Brain microvascular endothelial cell (primary cell): Measurements from ENCODE around the gene KATNBL1.

Experiments
- DNase-seq: peaks from one replicate; pipeline ENCODE4 v3.0.0-alpha.2; 2020
- H3K27ac ChIP-seq: fragments of 250-450 bp; sonication (Bioruptor Pico); 2 replicates; pipeline ENCODE4 v1.5.1; 2020; ENCODE audit warnings: mild to moderate bottlenecking, moderate library complexity
- H3K27me3 ChIP-seq: fragments of 250-450 bp; sonication (Bioruptor Pico); replicated peaks from 2 replicates; pipeline ENCODE4 v1.5.1; 2020; ENCODE audit warnings: mild to moderate bottlenecking
- H3K36me3 ChIP-seq: fragments of 250-450 bp; sonication (Bioruptor Pico); replicated peaks from 2 replicates; pipeline ENCODE4 v1.5.1; 2020; ENCODE audit warnings: mild to moderate bottlenecking
- H3K4me3 ChIP-seq: 2 replicates; pipeline ENCODE4 v1.5.1; 2011; ENCODE audit warnings: low read depth, mild to moderate bottlenecking, control low read depth, low read length, moderate library complexity
- in situ Hi-C: cut with HindIII; loops from 2 replicates; pipeline ENCODE4 v1.10.0; 2017; ENCODE audit warnings: low sequenced_read_pairs, low pct_ligation_motif_present
- TF ChIP-seq, protein P1 (sequence below): IDR thresholded peaks from 2 replicates; pipeline ENCODE4 v1.5.1; 2011; ENCODE audit warnings: low read depth, mild to moderate bottlenecking, moderate library complexity, low read length, control low read depth, inconsistent platforms; ENCODE audit errors: missing control alignments

Gene KATNBL1

GRCh38 chr15:34246276-34246976 is 36.5 kb upstream of the KATNBL1 start:
- DNase-seq: no peak
- H3K27ac ChIP-seq: no peak overlapping the region
- H3K36me3 ChIP-seq: no peaks in the 10 kb centered on the region
- in situ Hi-C loops: loop anchor here (25.0 kb wide), 1 partner anchor 91 kb away; the partner anchor contains the start of genes NOP10, NUTM1 and SLC12A6
- no peak overlapping the region for H3K4me3 ChIP-seq
- TF ChIP-seq, protein P1, sequence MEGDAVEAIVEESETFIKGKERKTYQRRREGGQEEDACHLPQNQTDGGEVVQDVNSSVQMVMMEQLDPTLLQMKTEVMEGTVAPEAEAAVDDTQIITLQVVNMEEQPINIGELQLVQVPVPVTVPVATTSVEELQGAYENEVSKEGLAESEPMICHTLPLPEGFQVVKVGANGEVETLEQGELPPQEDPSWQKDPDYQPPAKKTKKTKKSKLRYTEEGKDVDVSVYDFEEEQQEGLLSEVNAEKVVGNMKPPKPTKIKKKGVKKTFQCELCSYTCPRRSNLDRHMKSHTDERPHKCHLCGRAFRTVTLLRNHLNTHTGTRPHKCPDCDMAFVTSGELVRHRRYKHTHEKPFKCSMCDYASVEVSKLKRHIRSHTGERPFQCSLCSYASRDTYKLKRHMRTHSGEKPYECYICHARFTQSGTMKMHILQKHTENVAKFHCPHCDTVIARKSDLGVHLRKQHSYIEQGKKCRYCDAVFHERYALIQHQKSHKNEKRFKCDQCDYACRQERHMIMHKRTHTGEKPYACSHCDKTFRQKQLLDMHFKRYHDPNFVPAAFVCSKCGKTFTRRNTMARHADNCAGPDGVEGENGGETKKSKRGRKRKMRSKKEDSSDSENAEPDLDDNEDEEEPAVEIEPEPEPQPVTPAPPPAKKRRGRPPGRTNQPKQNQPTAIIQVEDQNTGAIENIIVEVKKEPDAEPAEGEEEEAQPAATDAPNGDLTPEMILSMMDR: no peak
- H3K27me3 ChIP-seq: no peaks in the 10 kb centered on the region

GRCh38 chr15:34243226-34243625 is 33.3 kb upstream of the KATNBL1 start:
- no peak overlapping the region for H3K4me3 ChIP-seq
- H3K27me3 ChIP-seq: no peaks in the 10 kb centered on the region
- no peak overlapping the region for H3K27ac ChIP-seq
- TF ChIP-seq, protein P1: no peak
- in situ Hi-C loops: loop anchor here (25.0 kb wide), 1 partner anchor 94 kb away; the partner anchor contains the start of genes NOP10, NUTM1 and SLC12A6
- peaks cover 4% of the 10 kb centered on the region for H3K36me3 ChIP-seq
- DNase-seq: no peak

- Histone ChIP-seq H3K36me3 (peaks cover 4% of the 10 kb centered on the region), H3K4me3 (no peak overlapping the region), H3K27me3 (no peaks in the 10 kb centered on the region), H3K27ac (no peak overlapping the region)
- in situ Hi-C loops: loop anchor here (25.0 kb wide), 1 partner anchor 95 kb away; the partner anchor contains the start of genes NOP10, NUTM1 and SLC12A6
- TF ChIP-seq, protein P1: no peak
- no peak for DNase-seq
Measured at GRCh38 chr15:34242331-34242710, 32.4 kb upstream of the KATNBL1 start.

DNA sequence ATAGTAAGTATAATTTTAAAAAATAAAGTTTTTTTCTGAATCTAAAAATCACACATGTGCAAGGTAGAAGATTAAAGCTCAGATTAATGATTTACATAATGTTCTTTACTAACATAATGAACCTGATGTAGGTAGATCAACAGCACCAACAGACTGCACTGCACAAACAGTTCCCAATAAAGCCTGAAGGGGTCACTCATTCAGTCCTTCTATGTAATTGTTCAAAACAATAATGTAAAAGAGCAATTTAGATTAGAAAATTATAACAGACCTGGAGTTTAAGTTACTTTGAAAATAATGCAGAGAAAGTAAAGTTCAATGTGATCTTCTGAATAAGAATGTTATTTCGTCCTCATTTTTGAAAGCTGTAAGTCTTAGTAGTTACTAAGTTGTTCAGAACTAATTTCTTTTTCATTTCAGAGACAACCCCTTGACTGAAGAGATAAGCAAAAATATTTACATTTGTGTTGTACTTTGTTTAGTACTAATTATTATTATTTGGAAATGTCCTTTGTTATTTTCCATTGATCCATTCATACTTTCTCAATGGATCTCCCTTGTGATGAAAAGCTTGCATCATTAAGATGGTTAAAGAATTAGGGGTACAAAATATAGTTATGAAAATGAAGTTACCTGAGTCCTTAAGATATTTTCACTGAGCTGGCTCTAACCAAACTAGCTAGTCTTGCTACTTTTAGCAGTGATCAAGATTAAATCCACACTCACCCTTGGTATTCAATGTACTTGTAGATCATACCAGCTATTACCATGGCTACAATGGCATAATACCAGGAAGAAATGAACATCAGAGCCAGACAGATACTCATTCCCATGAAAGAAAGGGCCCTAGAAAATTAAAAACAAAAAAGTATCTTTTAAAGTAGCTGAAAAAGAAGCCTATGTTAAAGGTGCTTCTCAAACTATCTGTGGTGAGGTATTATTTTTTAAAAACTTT is 31.8 kb upstream of the KATNBL1 start:
- no peaks in the 10 kb centered on the region for H3K27me3 ChIP-seq
- in situ Hi-C loops: loop anchor here (25.0 kb wide), 1 partner anchor 96 kb away; the partner anchor contains the start of genes NOP10, NUTM1 and SLC12A6
- H3K36me3 ChIP-seq: peaks cover 4% of the 10 kb centered on the region
- H3K27ac ChIP-seq: no peak overlapping the region
- no peak overlapping the region for H3K4me3 ChIP-seq
- peak; percentile 49 for DNase-seq
- TF ChIP-seq, protein P1: peak; percentile 74

- H3K4me3 ChIP-seq: no peak overlapping the region
- H3K27me3 ChIP-seq: no peaks in the 10 kb centered on the region
- TF ChIP-seq, protein P1: no peak
- DNase-seq: no peak
- H3K36me3 ChIP-seq: peaks cover 9% of the 10 kb centered on the region
- in situ Hi-C loops: loop anchor here (25.0 kb wide), 1 partner anchor 97 kb away; the partner anchor contains the start of genes NOP10, NUTM1 and SLC12A6
- H3K27ac ChIP-seq: no peak overlapping the region
Measured at GRCh38 chr15:34240537-34240936, 30.6 kb upstream of the KATNBL1 start.
